Kidney epithelial cell (primary cell): ENCODE measurements around the gene CD53. TPM values are rescaled to one million over a fixed set of nuclear protein-coding genes. Genes with fewer than 3 reads are reported as not detected.

Source experiments
- DNase-seq: peaks from one replicate; pipeline ENCODE4 v3.0.0-alpha.2; 2010; ENCODE audit warnings: low read depth
- H3K27me3 ChIP-seq: 2 replicates; pipeline ENCODE4 v1.6.0; 2011; ENCODE audit warnings: low read length; ENCODE audit not compliant: control insufficient read depth, insufficient read depth
- H3K36me3 ChIP-seq: 2 replicates; pipeline ENCODE4 v1.5.1; 2011; ENCODE audit warnings: low read length; ENCODE audit not compliant: control insufficient read depth, insufficient read depth
- H3K4me3 ChIP-seq: 2 replicates; pipeline ENCODE4 v1.5.1; 2011; ENCODE audit warnings: low read depth, mild to moderate bottlenecking, control low read depth, low read length
- total RNA-seq: library from RNA; depleted of rRNA; stranded (reverse); fragments of >200 nt; gene quantifications from 2 replicates; pipeline ENCODE4 v1.2.3, GENCODE V29; 2015
- TF ChIP-seq, protein P1 (sequence below): IDR thresholded peaks from 2 replicates; pipeline ENCODE4 v1.5.1; 2011; ENCODE audit warnings: mild to moderate bottlenecking, moderate library complexity, low read length, control low read depth, inconsistent platforms; ENCODE audit not compliant: insufficient read depth, poor library complexity, severe bottlenecking

Gene CD53
- total RNA-seq, 1 donor from 2014 or later = not detected

- TF ChIP-seq, protein P1, sequence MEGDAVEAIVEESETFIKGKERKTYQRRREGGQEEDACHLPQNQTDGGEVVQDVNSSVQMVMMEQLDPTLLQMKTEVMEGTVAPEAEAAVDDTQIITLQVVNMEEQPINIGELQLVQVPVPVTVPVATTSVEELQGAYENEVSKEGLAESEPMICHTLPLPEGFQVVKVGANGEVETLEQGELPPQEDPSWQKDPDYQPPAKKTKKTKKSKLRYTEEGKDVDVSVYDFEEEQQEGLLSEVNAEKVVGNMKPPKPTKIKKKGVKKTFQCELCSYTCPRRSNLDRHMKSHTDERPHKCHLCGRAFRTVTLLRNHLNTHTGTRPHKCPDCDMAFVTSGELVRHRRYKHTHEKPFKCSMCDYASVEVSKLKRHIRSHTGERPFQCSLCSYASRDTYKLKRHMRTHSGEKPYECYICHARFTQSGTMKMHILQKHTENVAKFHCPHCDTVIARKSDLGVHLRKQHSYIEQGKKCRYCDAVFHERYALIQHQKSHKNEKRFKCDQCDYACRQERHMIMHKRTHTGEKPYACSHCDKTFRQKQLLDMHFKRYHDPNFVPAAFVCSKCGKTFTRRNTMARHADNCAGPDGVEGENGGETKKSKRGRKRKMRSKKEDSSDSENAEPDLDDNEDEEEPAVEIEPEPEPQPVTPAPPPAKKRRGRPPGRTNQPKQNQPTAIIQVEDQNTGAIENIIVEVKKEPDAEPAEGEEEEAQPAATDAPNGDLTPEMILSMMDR = no peak
- no peak for DNase-seq
- Histone ChIP-seq H3K4me3 (no peak overlapping the region), H3K27me3 (no peaks in the 10 kb centered on the region), H3K36me3 (no peaks in the 10 kb centered on the region)
These were observed 72.7 kb downstream of the CD53 start for GRCh38 chr1:110945626-110946025.

- Histone ChIP-seq H3K27me3 (no peaks in the 10 kb centered on the region), H3K36me3 (no peaks in the 10 kb centered on the region), H3K4me3 (no peak overlapping the region)
- DNase-seq = no peak
- TF ChIP-seq, protein P1 = no peak
These were observed 75.3 kb downstream of the CD53 start for GRCh38 chr1:110948038-110948810.

Other genes with a start within 250 kb of the CD53 start
- 0.04 TPM in 1 of 2 replicates, not detected in the other for gene KCNA3, start 198.2 kb upstream of the CD53 start, total RNA-seq
- 26.4 and 33.1 TPM in 2 replicates for gene LRIF1, start 90.8 kb downstream of the CD53 start, total RNA-seq